Measurements from ENCODE around the gene ZDHHC8.

Gene ZDHHC8

GRCh38 chr22:20180245-20180630, 48.6 kb downstream of the ZDHHC8 start:
- H3K4me3 ChIP-seq (ENCODE audit: low read depth, low read length), result no peak overlapping the region
- TF ChIP-seq, protein P1, sequence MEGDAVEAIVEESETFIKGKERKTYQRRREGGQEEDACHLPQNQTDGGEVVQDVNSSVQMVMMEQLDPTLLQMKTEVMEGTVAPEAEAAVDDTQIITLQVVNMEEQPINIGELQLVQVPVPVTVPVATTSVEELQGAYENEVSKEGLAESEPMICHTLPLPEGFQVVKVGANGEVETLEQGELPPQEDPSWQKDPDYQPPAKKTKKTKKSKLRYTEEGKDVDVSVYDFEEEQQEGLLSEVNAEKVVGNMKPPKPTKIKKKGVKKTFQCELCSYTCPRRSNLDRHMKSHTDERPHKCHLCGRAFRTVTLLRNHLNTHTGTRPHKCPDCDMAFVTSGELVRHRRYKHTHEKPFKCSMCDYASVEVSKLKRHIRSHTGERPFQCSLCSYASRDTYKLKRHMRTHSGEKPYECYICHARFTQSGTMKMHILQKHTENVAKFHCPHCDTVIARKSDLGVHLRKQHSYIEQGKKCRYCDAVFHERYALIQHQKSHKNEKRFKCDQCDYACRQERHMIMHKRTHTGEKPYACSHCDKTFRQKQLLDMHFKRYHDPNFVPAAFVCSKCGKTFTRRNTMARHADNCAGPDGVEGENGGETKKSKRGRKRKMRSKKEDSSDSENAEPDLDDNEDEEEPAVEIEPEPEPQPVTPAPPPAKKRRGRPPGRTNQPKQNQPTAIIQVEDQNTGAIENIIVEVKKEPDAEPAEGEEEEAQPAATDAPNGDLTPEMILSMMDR (IDR thresholded peaks at IDR 0.05; ENCODE audit: low read depth, low read length), result peak; percentile 25
- TF ChIP-seq MYC (IDR thresholded peaks at IDR 0.05; ENCODE audit: low read depth, low read length), result no peak

DNA sequence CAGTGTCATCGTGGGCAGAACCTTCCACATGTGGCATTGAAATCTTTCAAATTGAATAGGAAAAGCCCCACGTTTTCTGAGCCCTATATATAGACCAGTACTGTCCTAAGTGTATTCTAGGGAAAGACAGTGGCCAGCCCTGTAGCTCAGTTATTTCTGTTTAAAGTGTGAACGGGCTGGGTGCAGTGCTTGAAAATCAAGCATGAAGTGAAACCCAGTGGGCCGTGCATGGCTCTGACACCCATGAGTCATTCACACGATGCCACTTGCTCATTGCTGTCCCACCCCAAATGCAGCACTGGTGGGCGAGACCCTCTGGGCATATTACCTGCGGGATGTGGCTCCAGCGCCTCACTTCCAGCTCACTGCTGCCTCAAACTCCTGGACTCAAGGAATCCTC, 49.0 kb downstream of the ZDHHC8 start:
- TF ChIP-seq MYC (IDR thresholded peaks at IDR 0.05; ENCODE audit: low read depth, low read length), result no peak
- TF ChIP-seq, protein P1 (IDR thresholded peaks at IDR 0.05; ENCODE audit: low read depth, low read length), result no peak
- TF ChIP-seq, protein P2, sequence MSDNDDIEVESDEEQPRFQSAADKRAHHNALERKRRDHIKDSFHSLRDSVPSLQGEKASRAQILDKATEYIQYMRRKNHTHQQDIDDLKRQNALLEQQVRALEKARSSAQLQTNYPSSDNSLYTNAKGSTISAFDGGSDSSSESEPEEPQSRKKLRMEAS (IDR thresholded peaks at IDR 0.05; ENCODE audit: low read depth, low read length), result no peak
- no peak for TF ChIP-seq POLR2A (IDR thresholded peaks at IDR 0.05; ENCODE audit: extremely low read depth, insufficient read length)
- DNase-seq (ENCODE audit: low read depth), result no peak
- no peak overlapping the region for H3K4me3 ChIP-seq (ENCODE audit: low read depth, low read length)

More at GRCh38 chr22:20180245-20180630, 48.6 kb downstream of the ZDHHC8 start:
- no peak for DNase-seq (ENCODE audit: low read depth)

- TF ChIP-seq POLR2A (IDR thresholded peaks at IDR 0.05; ENCODE audit: extremely low read depth, insufficient read length), result no peak
- TF ChIP-seq, protein P2 (IDR thresholded peaks at IDR 0.05; ENCODE audit: low read depth, low read length), result no peak
- TF ChIP-seq, protein P1 (IDR thresholded peaks at IDR 0.05; ENCODE audit: low read depth, low read length), result no peak
- TF ChIP-seq MYC (IDR thresholded peaks at IDR 0.05; ENCODE audit: low read depth, low read length), result no peak
- no peak for DNase-seq (ENCODE audit: low read depth)
- no peak overlapping the region for H3K4me3 ChIP-seq (ENCODE audit: low read depth, low read length)
Measured at GRCh38 chr22:20181194-20181883, 49.7 kb downstream of the ZDHHC8 start.

- no peak for DNase-seq (ENCODE audit: low read depth)
- H3K4me3 ChIP-seq (ENCODE audit: low read depth, low read length), result no peak overlapping the region
- TF ChIP-seq, protein P1 (IDR thresholded peaks at IDR 0.05; ENCODE audit: low read depth, low read length), result no peak
- TF ChIP-seq, protein P2 (IDR thresholded peaks at IDR 0.05; ENCODE audit: low read depth, low read length), result no peak
- TF ChIP-seq MYC (IDR thresholded peaks at IDR 0.05; ENCODE audit: low read depth, low read length) (no peak), POLR2A (IDR thresholded peaks at IDR 0.05; ENCODE audit: extremely low read depth, insufficient read length) (no peak)
Measured at GRCh38 chr22:20181884-20182236, 50.3 kb downstream of the ZDHHC8 start.

GRCh38 chr22:20182365-20182764, 50.8 kb downstream of the ZDHHC8 start:
- H3K4me3 ChIP-seq (ENCODE audit: low read depth, low read length), result no peak overlapping the region
- no peak for DNase-seq (ENCODE audit: low read depth)
- no peak for TF ChIP-seq MYC (IDR thresholded peaks at IDR 0.05; ENCODE audit: low read depth, low read length)
- TF ChIP-seq, protein P2 (IDR thresholded peaks at IDR 0.05; ENCODE audit: low read depth, low read length), result no peak
- no peak for TF ChIP-seq POLR2A (IDR thresholded peaks at IDR 0.05; ENCODE audit: extremely low read depth, insufficient read length)
- TF ChIP-seq, protein P1 (IDR thresholded peaks at IDR 0.05; ENCODE audit: low read depth, low read length), result no peak

DNA sequence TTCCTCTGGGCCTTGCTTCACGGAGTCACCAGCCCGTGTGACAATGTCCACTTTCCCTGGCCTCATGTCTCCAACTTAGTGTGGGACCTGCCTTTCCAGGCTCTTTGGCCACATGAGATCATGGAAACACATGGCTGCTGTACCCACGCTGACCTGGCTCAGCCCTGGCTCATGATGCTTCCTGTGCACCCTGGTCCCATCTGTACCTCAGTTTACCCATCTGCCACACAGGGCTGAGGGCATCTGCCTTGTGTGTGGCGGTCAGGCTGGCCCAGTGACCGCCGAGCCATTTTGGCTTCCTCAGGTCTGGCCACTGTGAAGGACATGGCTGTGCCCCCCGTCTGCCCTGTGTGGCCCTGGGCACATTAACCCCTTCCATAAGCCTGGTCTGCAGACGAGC, 51.5 kb downstream of the ZDHHC8 start:
- no peak overlapping the region for H3K4me3 ChIP-seq (ENCODE audit: low read depth, low read length)
- no peak for DNase-seq (ENCODE audit: low read depth)
- TF ChIP-seq MYC (IDR thresholded peaks at IDR 0.05; ENCODE audit: low read depth, low read length), result no peak
- TF ChIP-seq, protein P2 (IDR thresholded peaks at IDR 0.05; ENCODE audit: low read depth, low read length), result no peak
- TF ChIP-seq, protein P1 (IDR thresholded peaks at IDR 0.05; ENCODE audit: low read depth, low read length), result no peak
- no peak for TF ChIP-seq POLR2A (IDR thresholded peaks at IDR 0.05; ENCODE audit: extremely low read depth, insufficient read length)
